Measurements from ENCODE around the gene SEMG1.
A peak's percentile ranks its signal among the peaks of the same experiment; 100 is the strongest.

The SEMG1 gene

DNA sequence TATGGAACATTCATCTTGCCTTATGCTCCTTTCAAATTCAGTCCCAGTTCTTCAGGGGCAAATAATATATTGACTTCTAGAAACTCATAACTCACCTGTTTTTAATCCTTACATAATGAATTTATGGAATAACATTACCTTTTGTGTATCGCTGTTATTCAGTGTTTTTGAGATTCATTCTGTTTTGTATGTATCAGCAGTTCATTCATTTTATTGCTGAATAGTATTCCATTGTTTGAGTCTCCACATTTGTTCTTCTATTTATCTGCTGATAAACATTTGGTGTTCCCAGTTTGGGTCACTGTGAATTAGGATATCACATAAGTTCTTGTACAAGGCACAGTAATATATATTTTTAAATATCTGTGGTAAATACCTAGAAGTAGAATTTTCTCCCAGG, 19.5 kb downstream of the SEMG1 start:
- DNase-seq = no peak

DNA sequence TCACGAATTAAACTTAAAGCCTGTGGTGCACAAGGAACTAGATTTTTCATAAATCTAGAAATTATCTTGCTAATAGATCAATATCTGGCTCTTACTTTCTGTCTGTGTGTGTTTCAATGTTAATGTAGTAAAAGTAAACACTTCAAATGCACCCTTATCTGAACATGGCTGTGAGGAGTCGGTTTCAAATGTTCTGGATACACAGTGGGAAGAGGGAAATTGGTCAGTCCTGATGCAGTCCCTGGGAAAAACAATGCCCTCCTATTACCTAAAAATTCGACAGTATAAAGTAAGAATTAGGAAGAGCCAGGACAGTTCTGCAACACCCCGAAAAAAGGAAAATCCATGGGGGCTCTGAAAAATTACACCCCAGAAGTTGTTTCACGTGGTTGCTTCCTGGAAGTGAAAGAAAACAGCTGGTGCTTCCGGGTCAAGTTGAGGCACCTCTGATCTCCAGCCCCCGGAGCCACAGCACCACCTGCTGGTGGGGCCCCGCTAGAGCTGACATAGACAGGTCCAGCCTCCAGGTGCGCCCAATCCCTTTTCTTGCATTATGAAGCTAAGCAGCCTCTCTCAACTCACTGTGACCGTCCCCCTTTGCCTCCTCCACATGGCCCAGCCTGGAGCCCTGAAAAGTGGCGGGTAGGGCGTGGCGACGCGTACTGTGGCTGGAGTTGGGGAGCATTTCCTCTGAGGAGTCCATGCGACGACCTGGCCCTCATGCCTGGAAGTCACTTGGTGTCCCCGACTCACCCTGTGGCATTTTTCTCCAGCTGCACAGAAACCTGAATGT, 22.6 kb downstream of the SEMG1 start:
- DNase-seq = peak; percentile 4

DNA sequence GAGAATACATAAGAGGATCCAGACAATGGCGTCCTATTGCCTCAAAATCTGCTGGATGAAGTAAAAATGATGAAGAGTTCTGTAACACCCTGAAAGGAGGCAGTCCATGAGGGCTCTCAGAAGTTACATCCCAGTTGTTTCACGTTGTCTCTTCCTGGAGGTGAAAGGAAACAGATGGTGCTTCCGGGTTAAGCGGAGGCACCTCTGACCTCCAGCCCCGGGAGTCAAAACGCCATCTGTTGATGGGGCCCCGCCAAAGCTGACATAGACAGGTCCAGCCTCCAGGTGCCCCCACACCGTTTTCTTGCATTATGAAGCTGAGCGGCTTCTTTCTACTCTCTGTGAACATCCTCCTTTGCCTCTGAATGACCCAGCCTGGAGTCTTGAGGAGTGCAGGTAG, 23.8 kb downstream of the SEMG1 start:
- DNase-seq = no peak

DNA sequence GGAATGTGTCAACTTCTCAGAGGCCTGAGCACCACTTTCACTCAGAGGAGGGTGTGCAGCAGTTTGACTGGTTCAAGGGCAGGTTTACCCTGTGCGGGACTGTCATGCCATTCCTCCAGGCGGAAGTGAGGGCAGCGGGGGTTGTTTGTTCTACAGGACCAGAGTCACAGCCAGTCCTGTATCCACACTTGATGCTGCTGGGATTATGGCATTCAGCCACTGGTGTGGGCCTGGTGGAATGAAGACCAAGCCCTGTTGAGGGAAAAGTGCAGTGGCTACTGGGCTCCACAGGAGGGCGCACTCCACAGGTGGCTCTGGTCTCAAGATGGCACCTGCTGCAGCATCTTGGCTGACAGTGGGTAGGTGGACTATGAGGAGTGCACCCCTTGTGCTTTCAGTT, 29.2 kb downstream of the SEMG1 start:
- no peak for DNase-seq

DNA sequence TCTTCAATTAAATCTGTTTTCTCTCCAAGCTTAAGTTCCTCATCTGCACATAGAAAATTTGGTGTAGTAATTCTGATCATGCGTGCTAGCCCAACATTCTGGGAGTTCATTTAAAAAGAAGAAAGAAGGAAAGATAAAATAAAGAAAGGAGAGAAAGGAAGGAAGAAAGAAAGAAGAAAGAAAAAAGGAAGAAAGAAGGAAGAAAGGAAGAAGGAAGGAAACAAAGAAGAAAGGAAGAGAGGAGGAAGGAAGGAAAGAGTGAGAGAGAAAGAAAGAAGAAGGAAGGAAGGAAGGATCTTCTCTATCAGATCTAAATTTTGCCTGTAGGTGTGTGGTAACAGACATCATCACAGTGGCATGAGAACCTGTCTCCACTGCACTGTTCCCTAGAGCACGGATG, 31.3 kb downstream of the SEMG1 start:
- no peak for DNase-seq

DNA sequence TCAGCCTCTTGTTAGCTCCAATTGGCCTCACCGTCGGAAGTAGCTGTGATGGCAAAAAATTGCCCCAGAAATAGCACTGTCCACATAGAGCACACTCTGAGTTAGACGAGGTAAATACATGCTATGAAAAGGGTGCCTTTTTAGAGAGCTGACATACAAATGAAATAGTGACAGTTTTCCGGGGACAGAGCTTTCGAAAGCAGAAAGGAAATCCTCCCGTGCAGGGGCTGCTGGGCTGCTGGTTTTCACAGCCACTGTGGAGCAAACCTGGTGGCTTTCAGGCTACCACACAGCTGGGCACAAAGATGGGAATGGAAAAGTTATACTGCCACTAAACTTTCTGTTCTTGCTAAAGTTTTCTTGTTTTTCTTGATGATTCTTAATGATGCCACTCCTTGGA, 39.3 kb downstream of the SEMG1 start:
- DNase-seq = no peak

DNA sequence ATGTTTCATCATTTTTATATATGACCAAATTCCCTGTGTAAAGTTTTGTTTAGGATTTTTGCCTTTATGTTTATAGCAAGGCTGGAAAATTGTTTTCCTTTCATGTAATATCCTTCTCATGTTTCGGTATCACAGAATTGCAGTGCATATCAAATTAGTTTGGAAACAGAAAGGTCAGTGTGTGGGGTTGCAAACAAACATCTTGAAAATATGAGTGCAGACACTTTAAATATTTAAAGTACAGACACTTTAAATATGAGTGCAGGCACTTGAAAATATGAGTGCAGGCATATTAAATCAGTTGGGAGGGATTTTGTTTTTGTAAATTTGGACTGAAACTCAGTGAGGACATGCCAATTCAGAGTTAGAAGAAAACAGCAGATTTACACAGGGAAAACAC, 41.0 kb downstream of the SEMG1 start:
- no peak for DNase-seq

DNA sequence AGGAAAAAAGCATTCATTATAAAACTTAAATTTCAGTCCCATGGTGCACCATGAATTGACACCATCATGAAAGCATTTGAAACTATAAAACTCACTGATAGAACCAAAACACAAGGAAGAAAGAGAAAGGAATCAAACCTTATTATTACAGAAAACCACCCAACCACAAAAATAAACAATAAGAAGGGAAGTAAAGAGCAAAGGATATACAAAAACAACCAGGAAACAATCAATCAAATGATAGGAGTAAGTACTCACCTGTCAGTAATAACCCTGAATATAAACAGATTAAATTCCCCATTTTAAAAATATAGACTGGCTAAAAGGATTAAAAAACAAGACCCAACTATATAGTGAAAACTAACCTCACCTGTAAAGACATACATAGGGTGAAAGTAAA, 41.8 kb downstream of the SEMG1 start:
- DNase-seq = no peak

DNA sequence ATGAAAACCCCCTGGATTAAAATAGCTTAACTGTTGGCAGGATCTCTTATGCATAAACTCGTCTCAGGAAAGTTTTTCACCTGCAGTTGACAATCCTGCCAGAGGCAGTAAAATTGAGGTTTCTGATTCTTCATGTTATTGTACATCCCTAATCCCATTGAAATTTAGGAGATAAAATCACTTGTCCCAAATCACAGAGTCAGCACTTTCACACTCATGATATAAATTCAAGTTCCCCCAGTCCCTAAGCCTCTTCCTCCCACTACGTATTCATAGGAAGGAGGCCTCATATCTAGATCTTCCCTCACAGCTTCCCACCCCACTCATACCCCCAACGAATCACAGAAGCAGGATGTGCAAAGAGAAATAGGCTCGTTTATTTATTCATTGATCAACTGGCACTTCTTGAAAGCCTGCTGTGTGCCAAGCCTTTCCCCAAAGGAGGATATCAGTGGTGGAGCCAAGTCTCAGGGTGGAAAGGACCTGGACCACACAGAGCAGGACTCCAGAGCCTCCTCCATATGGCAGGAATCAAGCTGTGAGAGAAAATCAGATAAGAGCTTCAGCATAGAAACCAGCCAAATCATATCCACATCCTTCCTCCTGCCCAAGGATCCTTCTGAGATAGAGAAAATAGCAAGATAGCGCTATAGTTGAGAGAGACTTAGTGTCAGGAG, 45.2 kb downstream of the SEMG1 start:
- DNase-seq = no peak

DNA sequence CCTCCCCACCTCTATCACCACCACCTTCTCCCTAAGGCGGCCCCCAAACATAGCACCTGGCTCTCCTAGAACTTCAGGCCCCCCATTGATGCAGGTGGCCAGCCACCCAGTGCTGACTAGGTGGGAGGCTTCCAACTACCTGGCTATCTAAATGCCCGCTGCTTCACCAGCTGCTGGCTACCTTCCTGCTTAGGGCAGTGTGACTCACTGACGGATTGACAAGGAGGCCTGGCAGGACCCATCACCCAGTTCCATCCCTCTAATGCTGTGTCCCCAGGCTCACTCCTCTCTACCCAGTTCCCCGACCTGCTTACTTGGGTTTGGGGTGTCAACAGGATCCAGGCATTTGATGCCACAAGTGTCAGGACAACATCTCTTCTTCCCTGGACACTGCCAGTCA, 46.4 kb downstream of the SEMG1 start:
- no peak for DNase-seq

DNA sequence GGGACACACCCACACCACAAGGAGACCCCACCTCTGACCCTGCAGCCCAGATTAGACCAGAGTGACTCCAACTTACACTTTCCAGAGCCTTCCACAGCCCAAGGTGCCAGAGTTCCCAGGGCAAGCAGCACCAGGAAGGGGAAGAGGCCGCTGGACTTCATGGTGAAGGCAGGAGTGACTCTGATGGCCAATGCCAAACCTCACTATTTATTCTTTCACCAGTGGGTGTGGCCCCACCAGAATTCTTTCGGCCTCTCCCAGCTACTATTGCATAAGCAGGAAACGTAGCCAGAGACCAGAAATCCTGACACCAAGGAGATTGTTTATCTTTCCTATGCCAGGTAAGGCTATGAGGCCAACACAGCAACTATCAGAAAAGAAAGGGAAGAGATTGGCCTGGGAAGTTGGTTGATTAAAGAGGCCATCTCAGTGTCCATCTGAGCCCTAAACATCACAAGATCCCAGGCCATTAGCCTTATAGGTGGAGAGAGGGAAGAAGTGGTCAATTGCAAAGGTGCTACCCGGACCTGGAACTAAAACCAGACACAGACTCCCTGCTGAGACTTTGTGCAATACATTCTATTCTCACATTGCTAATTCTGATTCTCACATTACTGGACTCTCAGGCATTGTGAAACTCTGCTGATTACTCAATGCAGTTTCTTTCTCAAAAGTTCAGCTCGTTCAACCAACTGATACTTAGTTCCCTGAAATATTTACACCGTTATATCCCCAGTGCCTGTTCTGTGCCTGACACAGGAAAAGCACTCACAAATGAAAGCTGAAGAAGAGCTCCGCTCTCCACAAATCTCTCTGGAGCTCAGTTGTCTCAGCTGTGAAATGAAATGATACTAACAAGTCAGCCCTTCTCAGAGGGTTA, 47.8 kb downstream of the SEMG1 start, which contains the start of gene SLPI:
TSS of gene SLPI (minus strand) at position 182 of the 880 bp plus-strand sequence. CDS start at position 161, 21 bp downstream.
- DNase-seq = no peak

DNA sequence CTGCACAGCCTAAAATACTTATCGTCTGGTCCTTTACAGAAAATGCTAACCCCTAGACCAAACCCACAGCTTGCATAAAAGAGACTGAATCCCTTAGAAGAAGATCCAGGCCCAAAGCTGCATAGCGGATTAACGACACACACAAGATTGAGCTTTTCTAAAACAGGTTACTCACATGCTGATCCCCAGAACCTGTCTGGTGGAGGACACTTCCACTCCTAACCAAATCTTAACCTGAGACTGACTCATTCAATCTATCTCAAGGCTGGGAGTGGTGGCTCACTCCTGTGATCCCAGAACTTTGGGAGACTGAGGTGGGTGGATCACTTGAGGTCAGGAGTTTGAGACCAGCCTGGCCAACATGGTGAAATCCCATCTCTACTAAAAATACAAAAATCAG, 50.3 kb downstream of the SEMG1 start:
- DNase-seq = no peak

DNA sequence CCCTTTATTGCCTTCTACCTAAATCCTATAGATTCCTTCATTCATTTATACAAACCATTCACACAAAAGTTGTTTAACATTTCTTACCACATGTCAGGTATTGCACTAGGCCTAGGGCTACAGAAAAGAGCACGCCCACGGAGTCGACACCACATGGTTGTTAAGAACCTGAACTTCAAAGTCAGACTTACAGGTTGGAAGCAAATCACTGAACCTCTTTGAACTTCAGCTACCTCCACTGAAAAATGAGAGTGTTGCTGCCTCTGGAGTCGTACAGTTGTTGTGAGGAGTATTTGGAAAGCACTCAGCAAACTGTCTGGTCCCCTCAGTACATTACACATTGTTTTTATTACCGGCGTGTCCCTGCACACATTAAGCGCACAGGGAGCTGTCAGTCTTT, 50.9 kb downstream of the SEMG1 start:
- DNase-seq = no peak

DNA sequence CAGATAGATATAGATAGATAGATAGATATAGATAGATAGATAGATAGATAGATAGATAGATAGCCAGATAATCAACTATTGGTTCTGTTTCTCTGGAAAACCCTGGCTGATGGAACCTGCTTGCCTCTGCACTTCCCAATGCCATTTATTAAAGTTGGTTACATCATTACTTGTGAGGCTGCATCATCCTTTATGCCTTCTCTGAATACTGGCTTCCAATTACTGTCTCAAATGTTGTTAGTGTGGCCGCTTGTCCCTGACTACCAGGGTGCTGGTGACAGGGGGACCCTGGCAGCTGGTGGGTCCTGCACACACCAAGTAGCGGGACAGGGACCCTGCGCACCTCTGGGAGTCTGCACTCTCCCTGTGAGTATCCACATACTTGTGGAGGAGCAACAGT, 51.4 kb downstream of the SEMG1 start:
- DNase-seq = no peak

DNA sequence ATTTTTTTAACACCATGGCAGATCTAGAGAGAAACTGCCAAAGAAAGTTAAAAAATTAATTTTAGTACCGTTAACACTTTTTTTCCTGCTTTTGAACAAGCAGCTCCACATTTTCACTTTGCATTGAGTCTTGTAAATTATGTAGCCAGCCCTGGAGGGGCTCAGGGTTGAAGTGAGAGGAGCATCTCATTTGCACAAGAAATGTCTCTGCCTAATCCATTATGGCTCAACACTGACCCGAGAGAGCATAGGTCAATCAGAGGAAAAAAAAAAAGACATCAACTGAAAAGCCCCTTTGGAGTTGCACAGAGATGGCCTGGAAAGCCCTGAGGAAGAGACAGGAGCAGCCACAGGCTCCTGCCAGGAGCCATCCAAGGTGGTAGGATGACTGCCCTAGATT, 51.8 kb downstream of the SEMG1 start:
- no peak for DNase-seq
